HEK293 (cell line): ENCODE results near the gene EXOC3.

Source experiments
- CTCF ChIA-PET: fragments of 350-600 bp; formaldehyde crosslinking; extraction: SDS; loops from one replicate; lab custom pipeline; 2021; ENCODE audit warnings: antibody characterized with exemption; lab: Yijun Ruan, JAX
- POLR2A ChIA-PET: fragments of 300-600 bp; formaldehyde crosslinking; extraction: SDS; loops from one replicate; lab custom pipeline; 2020; ENCODE audit warnings: antibody characterized with exemption, inconsistent platforms; lab: Yijun Ruan, JAX
- H3K27ac ChIP-seq: fragments of 200-500 bp; sonication (Bioruptor generic); 2 replicates; pipeline ENCODE4 v1.5.1; 2014; ENCODE audit warnings: low read depth, low read length, control low read depth, inconsistent platforms; ENCODE audit errors: extremely low read depth
- H3K36me3 ChIP-seq, 2 experiments: fragments of 200-500 bp in 1 of 2; sonication (Bioruptor generic) in 1 of 2; 1 replicate in 1 of 2; 2 replicates in 1 of 2; pipeline ENCODE4 v1.5.1; 2014 to 2017; ENCODE audit warnings: inconsistent platforms in 2 of 2, low read length in 2 of 2; ENCODE audit not compliant: control insufficient read depth in 2 of 2, insufficient read depth in 1 of 2
- H3K4me1 ChIP-seq: fragments of 200-500 bp; sonication (Bioruptor generic); 2 replicates; pipeline ENCODE4 v1.5.1; 2014; ENCODE audit warnings: mild to moderate bottlenecking, low read length, inconsistent platforms; ENCODE audit not compliant: control insufficient read depth, insufficient read depth
- H3K4me3 ChIP-seq: 2 replicates; pipeline ENCODE4 v1.5.1; 2011; ENCODE audit warnings: low read depth, mild to moderate bottlenecking, control low read depth, low read length, moderate library complexity
- H3K9me3 ChIP-seq: fragments of 200-500 bp; sonication (Bioruptor generic); 2 replicates; pipeline ENCODE4 v1.5.1; 2014; ENCODE audit warnings: low read depth, low read length, inconsistent platforms; ENCODE audit not compliant: control insufficient read depth, insufficient read depth
- SCRT2 ChIP-seq: fragments of 450-650 bp; formaldehyde crosslinking; IDR thresholded peaks from 2 replicates; pipeline ENCODE4 v1.5.1; 2016; ENCODE audit warnings: missing biosample characterization, missing genetic modification characterization
- ZNF121 ChIP-seq: fragments of 450-650 bp; formaldehyde crosslinking; IDR thresholded peaks from 2 replicates; pipeline ENCODE4 v1.5.1; 2016; ENCODE audit warnings: missing biosample characterization, missing genetic modification characterization
- ZNF19 ChIP-seq: fragments of 450-650 bp; formaldehyde crosslinking; IDR thresholded peaks from 2 replicates; pipeline ENCODE4; 2016; ENCODE audit warnings: missing biosample characterization, missing genetic modification characterization, low read depth
- ZNF211 ChIP-seq: fragments of 450-650 bp; formaldehyde crosslinking; IDR thresholded peaks from 2 replicates; pipeline ENCODE4 v1.5.1; 2016; ENCODE audit warnings: low read depth, missing biosample characterization, missing genetic modification characterization
- ZNF214 ChIP-seq: fragments of 450-650 bp; formaldehyde crosslinking; IDR thresholded peaks from 2 replicates; pipeline ENCODE4 v1.5.1; 2017; ENCODE audit warnings: missing biosample characterization, mild to moderate bottlenecking, missing genetic modification characterization, borderline replicate concordance
- ZNF223 ChIP-seq: fragments of 450-650 bp; formaldehyde crosslinking; IDR thresholded peaks from 2 replicates; pipeline ENCODE4 v1.5.1; 2016; ENCODE audit warnings: missing biosample characterization, missing genetic modification characterization
- ZNF341 ChIP-seq: fragments of 450-650 bp; formaldehyde crosslinking; IDR thresholded peaks from 2 replicates; pipeline ENCODE4; 2016; ENCODE audit warnings: low read depth, missing biosample characterization, missing genetic modification characterization
- ZNF362 ChIP-seq: fragments of 450-650 bp; formaldehyde crosslinking; IDR thresholded peaks from 2 replicates; pipeline ENCODE4 v1.5.1; 2016; ENCODE audit warnings: missing biosample characterization, missing genetic modification characterization
- ZNF510 ChIP-seq: fragments of 450-650 bp; formaldehyde crosslinking; IDR thresholded peaks from 2 replicates; pipeline ENCODE4 v1.5.1; 2018; ENCODE audit warnings: mild to moderate bottlenecking, missing genetic modification characterization, missing biosample characterization; ENCODE audit not compliant: insufficient replicate concordance
- ZNF518A ChIP-seq: fragments of 450-650 bp; formaldehyde crosslinking; conservative IDR thresholded peaks from 2 replicates; pipeline ENCODE4 v1.5.1; 2016; ENCODE audit warnings: low read depth, missing biosample characterization, missing genetic modification characterization
- ZNF555 ChIP-seq: fragments of 450-650 bp; formaldehyde crosslinking; conservative IDR thresholded peaks from 2 replicates; pipeline ENCODE4 v1.5.1; 2017; ENCODE audit warnings: missing biosample characterization, mild to moderate bottlenecking, missing genetic modification characterization, inconsistent platforms
- ZNF610 ChIP-seq: fragments of 450-650 bp; formaldehyde crosslinking; IDR thresholded peaks from 2 replicates; pipeline ENCODE4 v1.5.1; 2016; ENCODE audit warnings: missing biosample characterization, missing genetic modification characterization, borderline replicate concordance
- ZNF623 ChIP-seq: fragments of 450-650 bp; formaldehyde crosslinking; IDR thresholded peaks from 2 replicates; pipeline ENCODE4 v1.5.1; 2016; ENCODE audit warnings: missing biosample characterization, missing genetic modification characterization
- ZNF677 ChIP-seq: fragments of 450-650 bp; IDR thresholded peaks from 2 replicates; pipeline ENCODE4 v1.5.0; 2018; ENCODE audit warnings: missing biosample characterization, mild to moderate bottlenecking, missing genetic modification characterization, moderate library complexity
- ZNF791 ChIP-seq: fragments of 450-650 bp; formaldehyde crosslinking; IDR thresholded peaks from 2 replicates; pipeline ENCODE4 v1.5.1; 2016; ENCODE audit warnings: missing biosample characterization, missing genetic modification characterization
- TF ChIP-seq, protein P1 (sequence below): fragments of 450-650 bp; formaldehyde crosslinking; IDR thresholded peaks from 2 replicates; pipeline ENCODE4 v1.5.1; 2016; ENCODE audit warnings: missing biosample characterization, missing genetic modification characterization, borderline replicate concordance

EXOC3 gene

DNA sequence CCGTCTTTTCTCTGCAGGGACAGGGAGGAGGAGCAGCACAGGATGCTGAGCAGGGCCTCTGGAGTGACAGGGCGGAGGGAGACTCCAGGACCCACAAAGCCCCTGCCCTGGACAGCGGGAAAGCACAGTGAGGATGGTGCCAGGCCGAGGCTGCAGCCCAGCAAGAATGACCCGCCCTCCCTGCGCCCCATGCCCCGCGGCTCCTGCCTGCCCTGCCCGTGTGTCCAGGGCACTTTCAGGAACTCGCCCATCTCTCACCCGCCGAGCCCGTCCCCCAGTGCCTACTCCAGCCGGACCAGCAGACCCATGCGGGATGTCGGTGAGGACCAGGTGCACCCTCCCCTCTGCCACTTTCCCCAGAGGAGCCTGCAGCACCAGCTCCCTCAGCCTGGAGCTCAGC is 9.1 kb upstream of the EXOC3 start:
- ChIA-PET CTCF (interaction anchor here (1.1 to 7.3 kb wide), 4 partner anchors 35 to 117 kb away, joined by 3 to 137 read pairs (median 6); partner anchors contain the start of gene AHRR), POLR2A (no interaction called here)
- Histone ChIP-seq H3K4me3 (no peak overlapping the region), H3K9me3 (no peaks in the 10 kb centered on the region), H3K4me1 (no peaks in the 10 kb centered on the region), H3K27ac (no peak overlapping the region), H3K36me3 (peaks cover 0 to 32% of the 10 kb centered on the region in 2 experiments; a peak in 1 of 3 replicates)
- no peak for TF ChIP-seq ZNF362 (tag by site-specific recombination)
- TF ChIP-seq ZNF510 (tag by site-specific recombination) = no peak
- TF ChIP-seq ZNF623 (tag by site-specific recombination) = no peak
- TF ChIP-seq ZNF223 (tag by site-specific recombination) = no peak
- no peak for TF ChIP-seq ZNF518A
- no peak for TF ChIP-seq ZNF555
- no peak for TF ChIP-seq ZNF791 (tag by site-specific recombination)
- TF ChIP-seq ZNF214 (tag by site-specific recombination) = no peak
- TF ChIP-seq ZNF19 (tag by site-specific recombination) = no peak
- no peak for TF ChIP-seq ZNF121 (tag by site-specific recombination)

DNA sequence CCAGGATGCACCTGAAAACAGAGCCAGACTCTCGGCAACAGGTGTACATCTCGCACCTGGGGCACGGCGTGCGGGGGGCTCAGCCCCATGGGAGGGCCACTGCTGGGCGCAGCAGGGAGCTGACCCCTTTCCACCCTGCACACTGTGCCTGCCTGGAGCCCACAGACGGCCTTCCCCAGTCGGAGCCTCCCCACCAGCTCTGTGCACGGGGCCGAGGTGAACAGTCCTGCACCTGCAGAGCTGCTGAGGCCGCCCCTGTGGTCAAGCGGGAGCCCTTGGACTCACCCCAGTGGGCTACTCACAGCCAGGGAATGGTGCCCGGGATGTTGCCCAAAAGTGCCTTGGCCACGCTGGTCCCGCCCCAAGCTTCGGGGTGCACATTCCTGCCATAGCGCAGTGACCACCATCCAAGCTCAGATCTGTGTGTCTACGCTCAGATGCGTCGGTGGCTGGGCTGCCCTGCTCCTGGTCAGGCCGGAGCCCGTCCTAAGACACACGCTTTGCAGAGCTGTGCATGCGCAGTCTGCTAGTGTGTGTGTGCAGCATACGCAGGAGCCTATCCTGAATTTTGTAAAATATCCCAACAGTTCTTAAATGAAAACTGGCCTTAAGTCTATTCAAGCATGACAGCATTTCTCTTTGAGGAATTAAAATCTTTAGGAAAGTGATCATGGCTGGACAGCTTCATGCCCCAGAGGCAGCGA is 8.4 kb upstream of the EXOC3 start:
- POLR2A ChIA-PET = no interaction called here
- H3K36me3 ChIP-seq = peaks cover 0 to 28% of the 10 kb centered on the region in 2 experiments; a peak in 1 of 3 replicates
- TF ChIP-seq SCRT2 (peak; percentile 55), ZNF677 (no peak), ZNF211 (no peak)
- H3K4me1 ChIP-seq = no peaks in the 10 kb centered on the region
- H3K9me3 ChIP-seq = no peaks in the 10 kb centered on the region
- no peak overlapping the region for H3K4me3 ChIP-seq
- CTCF ChIA-PET = interaction anchor here (1.1 to 2.1 kb wide), 3 partner anchors 11 to 117 kb away, joined by 3 to 7 read pairs (median 3); no protein-coding TSS in a partner anchor
- no peak overlapping the region for H3K27ac ChIP-seq

GRCh38 chr5:435156-435790 is 7.7 kb upstream of the EXOC3 start:
- Histone ChIP-seq H3K4me3 (no peak overlapping the region), H3K27ac (no peak overlapping the region), H3K4me1 (no peaks in the 10 kb centered on the region), H3K36me3 (peaks cover 0 to 23% of the 10 kb centered on the region in 2 experiments; a peak in 1 of 3 replicates), H3K9me3 (no peaks in the 10 kb centered on the region)
- ChIA-PET CTCF (interaction anchor here (0.6 to 2.1 kb wide), 3 partner anchors 11 to 133 kb away, joined by 3 to 7 read pairs (median 3); no protein-coding TSS in a partner anchor), POLR2A (no interaction called here)
- TF ChIP-seq ZNF341 (tag by site-specific recombination) (no peak), ZNF610 (tag by site-specific recombination) (no peak)
- TF ChIP-seq, protein P1, sequence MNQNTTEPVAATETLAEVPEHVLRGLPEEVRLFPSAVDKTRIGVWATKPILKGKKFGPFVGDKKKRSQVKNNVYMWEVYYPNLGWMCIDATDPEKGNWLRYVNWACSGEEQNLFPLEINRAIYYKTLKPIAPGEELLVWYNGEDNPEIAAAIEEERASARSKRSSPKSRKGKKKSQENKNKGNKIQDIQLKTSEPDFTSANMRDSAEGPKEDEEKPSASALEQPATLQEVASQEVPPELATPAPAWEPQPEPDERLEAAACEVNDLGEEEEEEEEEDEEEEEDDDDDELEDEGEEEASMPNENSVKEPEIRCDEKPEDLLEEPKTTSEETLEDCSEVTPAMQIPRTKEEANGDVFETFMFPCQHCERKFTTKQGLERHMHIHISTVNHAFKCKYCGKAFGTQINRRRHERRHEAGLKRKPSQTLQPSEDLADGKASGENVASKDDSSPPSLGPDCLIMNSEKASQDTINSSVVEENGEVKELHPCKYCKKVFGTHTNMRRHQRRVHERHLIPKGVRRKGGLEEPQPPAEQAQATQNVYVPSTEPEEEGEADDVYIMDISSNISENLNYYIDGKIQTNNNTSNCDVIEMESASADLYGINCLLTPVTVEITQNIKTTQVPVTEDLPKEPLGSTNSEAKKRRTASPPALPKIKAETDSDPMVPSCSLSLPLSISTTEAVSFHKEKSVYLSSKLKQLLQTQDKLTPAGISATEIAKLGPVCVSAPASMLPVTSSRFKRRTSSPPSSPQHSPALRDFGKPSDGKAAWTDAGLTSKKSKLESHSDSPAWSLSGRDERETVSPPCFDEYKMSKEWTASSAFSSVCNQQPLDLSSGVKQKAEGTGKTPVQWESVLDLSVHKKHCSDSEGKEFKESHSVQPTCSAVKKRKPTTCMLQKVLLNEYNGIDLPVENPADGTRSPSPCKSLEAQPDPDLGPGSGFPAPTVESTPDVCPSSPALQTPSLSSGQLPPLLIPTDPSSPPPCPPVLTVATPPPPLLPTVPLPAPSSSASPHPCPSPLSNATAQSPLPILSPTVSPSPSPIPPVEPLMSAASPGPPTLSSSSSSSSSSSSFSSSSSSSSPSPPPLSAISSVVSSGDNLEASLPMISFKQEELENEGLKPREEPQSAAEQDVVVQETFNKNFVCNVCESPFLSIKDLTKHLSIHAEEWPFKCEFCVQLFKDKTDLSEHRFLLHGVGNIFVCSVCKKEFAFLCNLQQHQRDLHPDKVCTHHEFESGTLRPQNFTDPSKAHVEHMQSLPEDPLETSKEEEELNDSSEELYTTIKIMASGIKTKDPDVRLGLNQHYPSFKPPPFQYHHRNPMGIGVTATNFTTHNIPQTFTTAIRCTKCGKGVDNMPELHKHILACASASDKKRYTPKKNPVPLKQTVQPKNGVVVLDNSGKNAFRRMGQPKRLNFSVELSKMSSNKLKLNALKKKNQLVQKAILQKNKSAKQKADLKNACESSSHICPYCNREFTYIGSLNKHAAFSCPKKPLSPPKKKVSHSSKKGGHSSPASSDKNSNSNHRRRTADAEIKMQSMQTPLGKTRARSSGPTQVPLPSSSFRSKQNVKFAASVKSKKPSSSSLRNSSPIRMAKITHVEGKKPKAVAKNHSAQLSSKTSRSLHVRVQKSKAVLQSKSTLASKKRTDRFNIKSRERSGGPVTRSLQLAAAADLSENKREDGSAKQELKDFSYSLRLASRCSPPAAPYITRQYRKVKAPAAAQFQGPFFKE (tag by site-specific recombination) = no peak
